Activated T-helper 2 cell treated with anti-CD3 and anti-CD28 coated beads, Interferon-gamma antibody, Interleukin-2, Interleukin-4, amounts not matched to agents 10 μg/mL and 5 μg/mL and 100 μg/mL, durations not matched to agents 14 hours and 24 hours and 36 hours (primary cell): ENCODE data around the gene ZNF488. TPM values are rescaled to one million over a fixed set of nuclear protein-coding genes. Genes with fewer than 3 reads are reported as not detected.

Experiments
- DNase-seq: peaks from one replicate; pipeline ENCODE4 v3.0.0; 2021; ENCODE audit warnings: low spot score
- H3K27ac Mint-ChIP-seq: one replicate; pipeline ENCODE4 v1.8.0; 2021; ENCODE audit warnings: mixed read lengths
- H3K27me3 Mint-ChIP-seq: one replicate; pipeline ENCODE4 v1.8.0; 2021; ENCODE audit warnings: low read depth, mixed read lengths
- H3K36me3 Mint-ChIP-seq: one replicate; pipeline ENCODE4 v1.8.0; 2021; ENCODE audit warnings: low read depth, mixed read lengths
- H3K4me1 Mint-ChIP-seq: one replicate; pipeline ENCODE4 v1.8.0; 2021; ENCODE audit warnings: low read depth, mixed read lengths
- H3K4me3 Mint-ChIP-seq: one replicate; pipeline ENCODE4 v1.8.0; 2021; ENCODE audit warnings: low read depth, mild to moderate bottlenecking, moderate library complexity, mixed read lengths
- H3K9me3 Mint-ChIP-seq: one replicate; pipeline ENCODE4 v1.8.0; 2021; ENCODE audit warnings: mixed read lengths
- intact Hi-C: fragments of 100-400 bp; cut with micrococcal nuclease; formaldehyde crosslinking; loops from one replicate; pipeline ENCODE4 v1.15.1; 2023
- total RNA-seq: library from RNA; stranded (reverse); gene quantifications from 2 replicates; pipeline ENCODE4 v1.2.3, GENCODE V29; 2022

Gene ZNF488
- total RNA-seq, 1 donor from 2014 or later, result 1.7 TPM

- Mint-ChIP-seq H3K36me3 (no peaks in the 10 kb centered on the region), H3K4me3 (no peak overlapping the region), H3K27ac (no peak overlapping the region), H3K27me3 (peaks cover 2% of the 10 kb centered on the region), H3K9me3 (no peaks in the 10 kb centered on the region), H3K4me1 (no peaks in the 10 kb centered on the region)
- intact Hi-C loops, result loop anchor here (10.0 kb wide), 1 partner anchor 134 kb away; no protein-coding TSS in a partner anchor
- no peak for DNase-seq
Observed at GRCh38 chr10:47318706-47319105, 65.4 kb downstream of the ZNF488 start.

DNA sequence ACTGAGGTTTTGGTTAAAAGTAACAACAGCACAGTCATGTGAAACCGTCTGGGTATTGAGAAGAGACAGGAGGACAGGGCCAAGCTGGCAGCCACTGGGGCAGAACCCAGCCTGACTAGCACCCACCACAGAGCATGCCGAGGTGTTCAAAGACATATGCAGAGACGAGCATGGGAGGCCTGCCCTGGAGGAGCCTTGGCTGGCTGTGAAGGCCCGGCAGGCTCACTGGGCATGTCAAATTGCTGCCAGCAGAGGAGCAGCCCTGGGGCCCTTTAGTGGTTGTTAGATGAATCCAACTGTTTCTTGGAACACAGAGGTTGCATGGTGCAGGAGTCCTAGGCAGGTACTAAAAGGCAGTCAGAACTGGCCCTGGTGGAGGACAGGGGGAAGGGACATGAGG lies 66.8 kb downstream of the ZNF488 start:
- Mint-ChIP-seq H3K9me3 (no peaks in the 10 kb centered on the region), H3K4me1 (peaks cover under 1% of the 10 kb centered on the region), H3K4me3 (no peak overlapping the region), H3K27ac (no peak overlapping the region), H3K27me3 (no peaks in the 10 kb centered on the region), H3K36me3 (no peaks in the 10 kb centered on the region)
- no peak for DNase-seq
- intact Hi-C loops, result loop anchor here (10.0 kb wide), 1 partner anchor 132 kb away; no protein-coding TSS in a partner anchor

DNA sequence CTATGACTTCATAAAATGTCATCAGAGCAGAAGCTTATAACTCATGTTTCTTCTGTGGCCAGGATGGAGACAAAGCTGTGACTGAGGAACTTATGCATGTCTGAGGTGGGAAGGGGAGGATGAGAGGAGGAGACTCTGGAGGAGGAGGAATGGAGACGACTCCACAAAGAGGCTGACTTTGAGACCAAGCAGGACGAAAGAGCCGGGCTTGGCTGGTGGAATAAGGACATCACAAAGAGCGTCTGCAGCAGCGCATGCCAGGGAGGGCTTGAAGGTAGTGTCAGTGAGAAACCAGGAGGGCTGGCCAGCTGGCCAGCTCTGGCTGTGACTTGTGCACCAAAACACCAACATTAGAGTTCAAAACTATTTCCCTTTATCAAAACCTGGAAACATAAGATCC lies 68.0 kb downstream of the ZNF488 start:
- Mint-ChIP-seq H3K27ac (no peak overlapping the region), H3K9me3 (no peaks in the 10 kb centered on the region), H3K4me1 (peaks cover 12% of the 10 kb centered on the region), H3K36me3 (no peaks in the 10 kb centered on the region), H3K4me3 (no peak overlapping the region), H3K27me3 (no peaks in the 10 kb centered on the region)
- intact Hi-C loops, result loop anchor here (10.0 kb wide), 1 partner anchor 131 kb away; no protein-coding TSS in a partner anchor
- no peak for DNase-seq

Other genes with a start within 250 kb of the ZNF488 start
- 0.11 and 0.25 TPM in 2 replicates for gene GDF10, start 84.1 kb downstream of the ZNF488 start, total RNA-seq
- gene GDF2, start 61.8 kb downstream of the ZNF488 start, total RNA-seq, result not detected in 2 replicates
- not detected in 2 replicates for gene RBP3, start 35.9 kb downstream of the ZNF488 start, total RNA-seq
- gene ANXA8, start 99.8 kb upstream of the ZNF488 start, total RNA-seq, result 7.0 and 7.5 TPM in 2 replicates
- not detected in 2 replicates for gene FAM25G, start 107.4 kb upstream of the ZNF488 start, total RNA-seq
- 32.1 and 33.9 TPM in 2 replicates for gene AGAP9, start 139.3 kb upstream of the ZNF488 start, total RNA-seq